Raji (cell line): ENCODE results near the gene BHLHA9.

Source experiments
- POLR2A ChIP-seq: IDR thresholded peaks from 2 replicates; pipeline ENCODE4 v1.6.1; 2011; ENCODE audit warnings: low read depth, low read length, control low read depth; ENCODE audit not compliant: insufficient read depth

The BHLHA9 gene

DNA sequence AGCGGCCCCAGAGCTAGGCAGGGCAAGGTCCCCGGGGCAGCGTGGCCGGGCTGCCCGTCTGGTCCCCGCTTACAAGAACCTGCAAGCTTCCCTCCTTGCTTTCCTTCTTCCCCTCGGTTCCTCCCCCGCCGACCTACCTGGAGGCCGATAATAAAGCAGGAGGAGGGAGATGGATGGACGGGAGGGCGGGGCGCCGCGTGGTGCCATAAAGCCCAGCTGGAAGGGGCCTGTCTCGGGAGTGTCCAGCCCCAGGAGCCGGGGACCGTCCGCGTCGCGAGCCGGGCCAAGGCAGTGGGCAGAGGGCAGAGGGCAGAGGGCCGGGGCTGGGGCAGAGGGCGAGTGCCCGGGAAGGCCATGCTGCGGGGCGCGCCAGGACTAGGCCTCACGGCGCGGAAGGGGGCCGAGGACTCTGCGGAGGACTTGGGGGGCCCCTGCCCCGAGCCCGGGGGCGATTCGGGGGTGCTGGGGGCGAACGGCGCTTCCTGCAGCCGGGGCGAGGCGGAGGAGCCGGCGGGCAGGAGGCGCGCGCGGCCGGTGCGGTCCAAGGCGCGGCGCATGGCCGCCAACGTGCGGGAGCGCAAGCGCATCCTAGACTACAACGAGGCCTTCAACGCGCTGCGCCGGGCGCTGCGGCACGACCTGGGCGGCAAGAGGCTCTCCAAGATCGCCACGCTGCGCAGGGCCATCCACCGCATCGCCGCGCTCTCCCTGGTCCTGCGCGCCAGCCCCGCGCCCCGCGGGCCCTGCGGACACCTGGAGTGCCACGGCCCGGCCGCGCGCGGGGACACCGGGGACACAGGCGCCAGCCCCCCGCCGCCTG is at the start of gene BHLHA9:
Gene BHLHA9, plus strand, starts transcription at position 235 of the 820 bp plus-strand sequence. Its CDS starts 120 bp downstream, at position 355.
- TF ChIP-seq POLR2A: no peak

DNA sequence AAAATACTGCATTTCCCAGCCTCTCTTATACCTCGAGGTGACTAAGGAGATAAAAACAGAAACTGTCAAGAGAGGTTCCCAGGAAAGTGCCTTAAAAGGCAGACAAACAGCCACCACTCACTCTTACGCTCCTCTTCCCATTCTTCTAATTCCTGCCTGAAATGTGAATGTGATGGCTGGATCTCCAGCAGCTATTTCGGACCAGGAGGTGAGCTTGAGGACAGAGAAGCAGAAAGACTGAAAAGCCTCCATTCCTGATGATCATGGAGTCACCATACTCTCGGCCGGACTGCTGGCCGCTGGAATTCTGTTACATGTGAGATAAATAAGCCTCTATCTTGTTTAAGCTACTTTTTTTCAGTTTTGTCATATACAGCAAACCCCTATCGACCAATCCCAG is 49.0 kb upstream of the BHLHA9 start:
- TF ChIP-seq POLR2A: no peak

DNA sequence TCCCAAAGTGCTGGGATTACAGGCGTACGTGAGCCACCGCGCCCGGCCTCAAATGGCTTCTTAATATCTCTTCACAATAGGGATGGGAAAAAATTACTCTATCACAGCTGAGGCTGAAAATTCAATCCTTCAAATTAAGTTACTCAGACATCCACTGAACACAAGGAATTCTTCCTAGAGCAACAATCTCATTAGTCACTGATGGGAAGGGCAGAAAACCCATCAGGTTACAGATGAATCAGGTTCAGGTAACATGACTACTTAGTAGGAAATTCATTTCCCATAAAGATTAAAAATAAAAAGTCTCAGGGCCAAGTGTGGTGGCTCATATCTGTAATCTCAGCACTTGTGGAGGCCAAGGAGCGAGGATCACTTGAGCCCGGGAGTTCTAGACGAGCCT is 47.9 kb upstream of the BHLHA9 start:
- no peak for TF ChIP-seq POLR2A

DNA sequence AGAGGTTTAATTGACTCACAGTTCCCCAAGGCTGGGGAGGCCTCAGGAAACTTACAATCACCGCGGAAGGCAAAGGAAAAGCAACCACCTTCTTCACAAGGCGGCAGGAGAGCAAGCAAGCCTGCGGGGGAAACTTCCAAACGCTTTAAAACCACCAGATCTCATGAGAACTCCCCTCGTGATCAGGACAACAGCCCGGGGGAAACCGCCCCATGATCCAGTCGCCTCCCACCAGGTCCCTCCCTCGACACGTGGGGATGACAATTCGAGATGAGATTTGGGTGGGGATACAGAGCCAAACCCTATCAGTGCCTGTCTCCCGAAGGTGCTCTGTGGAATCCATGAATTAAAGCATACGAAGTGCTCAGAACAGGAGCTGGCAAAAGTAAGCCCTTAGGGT is 46.6 kb upstream of the BHLHA9 start:
- TF ChIP-seq POLR2A: no peak

DNA sequence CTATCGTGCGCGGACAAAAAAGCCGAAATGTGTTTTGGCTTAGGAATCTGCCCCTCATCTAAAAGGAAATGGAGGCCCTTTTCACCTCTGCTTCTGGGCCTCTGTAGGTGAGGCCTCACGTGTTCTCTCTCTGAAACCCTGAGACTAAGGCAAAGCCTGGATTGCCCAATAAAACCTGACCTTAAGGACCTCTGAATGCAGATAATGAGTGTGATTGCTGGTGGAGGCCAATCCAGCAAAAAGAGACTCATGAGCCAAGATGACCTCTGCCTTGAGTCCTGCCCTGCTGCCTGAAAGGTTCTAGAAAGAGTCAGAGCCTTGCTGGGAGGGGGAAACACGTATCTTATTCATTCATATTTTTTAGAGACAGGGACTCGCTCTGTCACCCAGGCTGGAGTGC is 45.9 kb upstream of the BHLHA9 start:
- no peak for TF ChIP-seq POLR2A

DNA sequence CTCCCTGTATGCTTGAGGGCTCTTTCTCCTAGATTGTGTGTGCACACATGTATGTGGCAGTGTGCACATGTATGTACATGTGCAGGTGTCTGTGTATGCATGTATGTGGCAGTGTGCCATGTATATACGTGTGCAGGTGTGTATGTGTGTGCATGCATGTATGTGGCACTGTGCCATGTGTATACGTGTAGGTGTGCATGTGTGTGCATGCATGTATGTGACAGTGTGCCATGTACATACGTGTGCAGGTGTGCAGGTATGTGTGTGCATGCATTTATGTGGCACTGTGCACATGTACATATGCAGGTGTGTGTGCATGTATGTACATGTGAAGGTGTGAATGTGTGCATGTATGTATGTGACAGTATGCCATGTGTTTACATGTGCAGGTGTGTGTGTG is 43.9 kb upstream of the BHLHA9 start:
- TF ChIP-seq POLR2A: no peak

DNA sequence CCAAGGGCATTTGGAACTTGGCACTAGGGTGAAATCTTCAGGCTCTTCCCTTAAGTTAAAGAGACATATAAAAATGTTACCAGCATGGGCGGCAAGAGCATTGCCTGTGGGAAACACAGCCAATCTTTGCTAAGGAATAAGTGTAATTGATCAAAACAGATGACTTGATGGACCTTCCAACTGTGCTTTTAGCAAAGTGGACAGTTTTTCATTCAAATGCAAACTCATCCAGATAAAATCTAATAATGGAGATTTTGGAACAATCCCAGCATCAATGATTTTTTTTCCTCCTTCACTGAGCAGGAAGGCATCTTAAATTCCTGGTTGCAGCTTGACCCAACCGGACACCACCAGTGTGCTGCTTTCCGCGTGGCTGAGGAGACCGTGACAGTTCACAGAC is 42.9 kb upstream of the BHLHA9 start:
- no peak for TF ChIP-seq POLR2A

DNA sequence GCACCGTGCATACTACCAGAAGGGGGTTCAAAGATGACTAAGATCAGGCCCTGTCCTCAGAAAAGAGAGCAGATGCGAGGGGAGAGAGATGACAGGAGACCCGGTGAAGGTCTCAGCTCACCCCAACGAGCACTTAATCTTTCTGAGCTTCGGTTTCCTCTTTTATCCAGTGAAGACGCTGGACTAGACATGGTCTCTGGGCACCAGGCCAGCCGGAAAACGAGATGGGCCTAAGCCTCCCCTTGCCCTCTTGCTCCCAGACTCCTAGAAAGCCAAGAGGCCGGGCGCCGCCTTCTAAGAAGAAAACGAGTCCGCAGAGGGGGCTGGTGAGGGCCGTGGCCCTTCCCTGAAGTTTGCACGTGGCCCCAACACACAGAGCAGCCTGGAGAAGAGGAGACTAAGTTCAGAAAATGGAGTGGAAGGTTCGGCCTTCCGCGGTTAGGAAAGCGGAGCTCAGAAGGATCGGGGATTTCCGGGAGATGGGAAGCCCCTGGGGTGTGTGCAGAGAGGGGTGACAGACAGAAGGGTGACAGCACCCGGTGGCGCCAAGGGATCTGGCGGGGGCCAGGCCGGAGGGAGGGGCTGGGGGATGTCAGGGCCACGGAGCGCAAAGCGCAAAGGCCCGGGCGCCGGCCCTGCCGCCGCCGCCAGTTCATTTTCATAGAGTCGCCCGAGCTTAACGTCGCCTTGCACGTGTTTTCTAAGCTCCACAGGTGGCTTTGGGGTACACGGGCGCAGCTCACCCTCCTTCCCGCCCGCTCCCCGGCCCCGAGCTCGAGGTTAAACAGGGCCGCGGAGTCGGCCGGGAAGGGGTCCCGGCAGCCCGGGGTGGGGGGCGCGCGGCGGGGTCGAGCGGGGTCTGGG is 42.1 kb upstream of the BHLHA9 start:
- peak; percentile 62 for TF ChIP-seq POLR2A

DNA sequence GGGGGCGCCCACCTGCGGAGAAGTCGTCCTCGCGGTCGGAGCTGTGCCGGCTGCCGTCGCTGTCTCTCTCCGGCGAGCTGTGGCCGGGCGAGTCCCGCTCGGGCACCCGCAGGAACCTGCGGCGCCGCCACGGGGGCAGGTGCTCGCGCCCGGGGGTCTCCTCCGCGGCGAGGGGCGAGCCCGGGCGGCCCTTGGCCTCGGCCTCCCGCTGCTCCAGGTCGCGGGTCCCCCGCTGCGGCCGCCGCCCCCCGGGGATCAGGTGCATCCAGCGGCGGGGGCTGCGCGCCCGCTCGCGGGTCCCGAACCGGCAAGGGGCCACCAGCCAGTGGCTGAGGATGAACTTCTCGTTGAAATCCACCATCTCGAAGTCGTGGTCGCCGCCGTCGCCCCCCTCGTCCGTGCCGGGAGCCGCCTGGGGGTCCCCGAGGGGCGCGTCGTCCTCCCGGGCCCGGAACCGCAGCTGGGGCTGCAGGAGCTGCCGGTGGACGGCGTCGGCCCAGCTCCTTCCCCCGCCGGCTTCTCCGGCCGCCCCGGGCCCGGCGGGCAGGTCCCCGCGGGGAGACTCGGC is 41.4 kb upstream of the BHLHA9 start:
- peak; percentile 9; the same call in 1 of the 2 replicates for TF ChIP-seq POLR2A

DNA sequence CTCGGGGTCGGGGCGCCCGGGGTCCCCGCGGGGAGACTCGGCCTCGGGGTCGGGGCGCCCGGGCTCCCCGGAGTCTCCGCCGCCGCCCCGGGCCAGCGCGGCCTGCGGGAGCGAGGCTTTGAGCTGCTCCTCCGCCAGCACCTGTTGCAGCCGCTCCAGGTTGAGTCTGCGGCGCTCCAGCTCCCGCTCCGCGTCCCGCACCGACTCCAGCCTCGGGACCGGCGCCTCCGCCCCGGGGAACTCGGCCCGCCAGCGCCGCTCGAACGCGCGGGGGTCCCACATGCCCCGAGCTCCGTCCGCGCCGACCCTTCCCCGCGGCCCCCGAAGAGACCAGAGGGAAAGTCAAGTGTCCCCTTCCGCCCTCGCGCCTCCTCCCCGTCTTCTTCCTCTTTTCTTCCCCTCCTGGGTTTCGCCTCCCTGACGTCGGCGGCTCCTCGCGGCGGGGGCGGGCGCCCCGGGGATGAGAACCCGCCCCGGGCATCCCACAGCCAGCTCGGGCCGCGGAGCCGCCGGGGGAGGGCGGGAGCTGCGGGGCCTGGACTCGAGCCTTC is 40.8 kb upstream of the BHLHA9 start:
- peak; percentile 91 for TF ChIP-seq POLR2A

DNA sequence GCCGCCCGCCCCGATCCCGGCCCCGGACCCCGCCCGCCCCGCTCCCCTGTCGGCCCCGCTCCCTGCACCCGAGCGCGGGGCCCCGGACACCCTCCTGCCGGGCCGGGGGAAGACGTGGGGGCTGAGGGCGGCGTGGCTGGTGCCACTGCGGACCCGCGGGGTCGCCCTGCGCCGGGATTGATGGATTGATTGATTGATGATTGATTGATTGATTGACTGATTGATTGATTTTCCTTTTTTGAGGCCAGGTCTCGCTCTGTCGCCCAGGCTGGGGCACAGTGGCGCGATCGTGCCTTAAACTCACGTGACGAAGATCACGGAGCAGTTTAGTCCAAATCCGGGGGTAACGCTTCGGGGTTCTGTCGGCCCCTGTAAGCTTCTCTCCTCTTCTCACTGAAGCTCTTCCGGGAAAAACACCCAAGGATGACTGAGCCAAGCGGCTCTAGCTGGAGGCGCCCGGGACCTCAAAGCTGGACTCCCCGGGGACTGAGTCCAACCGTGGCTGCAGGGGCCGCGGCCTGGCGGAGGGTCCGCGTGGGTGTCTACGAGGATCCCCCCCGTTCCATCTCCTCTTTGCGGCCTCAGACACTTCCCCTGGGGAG is 40.2 kb upstream of the BHLHA9 start:
- no peak for TF ChIP-seq POLR2A

DNA sequence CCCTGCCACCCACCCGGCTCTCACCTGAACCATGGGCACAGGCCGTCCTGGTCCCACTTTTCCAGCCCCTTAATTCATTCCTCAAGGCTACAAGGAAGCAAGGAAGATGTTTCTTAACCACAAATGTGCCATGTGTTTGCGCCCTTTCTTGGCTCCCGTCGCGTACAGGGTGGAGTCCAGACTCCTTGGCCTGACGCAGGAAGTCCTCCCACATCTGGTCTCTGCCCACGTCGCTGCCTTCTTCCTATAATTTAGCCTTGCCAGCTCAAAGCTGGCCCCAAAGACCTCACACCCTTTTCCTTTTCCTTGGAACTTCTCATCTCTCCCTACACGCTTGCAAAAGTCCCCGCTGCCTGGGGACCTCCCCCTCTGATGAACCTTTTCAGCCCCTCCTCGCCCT is 38.8 kb upstream of the BHLHA9 start:
- TF ChIP-seq POLR2A: no peak

DNA sequence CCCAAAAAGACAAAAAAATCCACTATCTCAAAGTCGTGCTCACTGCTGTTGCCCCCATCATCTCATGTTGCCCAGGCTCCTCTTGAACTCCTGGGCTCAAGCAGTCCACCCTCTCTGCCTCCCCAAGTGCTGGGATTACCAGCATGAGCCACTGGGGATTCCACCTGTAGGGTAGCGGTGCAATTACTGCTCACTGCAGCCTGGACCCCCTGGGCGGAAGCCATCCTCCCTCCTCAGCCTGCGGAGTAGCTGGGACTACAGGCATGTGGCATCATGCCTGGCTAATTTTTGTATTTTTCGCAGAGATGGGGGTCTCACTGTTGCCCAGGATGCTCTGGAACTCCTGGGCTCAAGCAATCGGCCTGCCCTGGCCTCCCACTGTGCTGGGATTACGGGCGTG is 37.9 kb upstream of the BHLHA9 start:
- no peak for TF ChIP-seq POLR2A

DNA sequence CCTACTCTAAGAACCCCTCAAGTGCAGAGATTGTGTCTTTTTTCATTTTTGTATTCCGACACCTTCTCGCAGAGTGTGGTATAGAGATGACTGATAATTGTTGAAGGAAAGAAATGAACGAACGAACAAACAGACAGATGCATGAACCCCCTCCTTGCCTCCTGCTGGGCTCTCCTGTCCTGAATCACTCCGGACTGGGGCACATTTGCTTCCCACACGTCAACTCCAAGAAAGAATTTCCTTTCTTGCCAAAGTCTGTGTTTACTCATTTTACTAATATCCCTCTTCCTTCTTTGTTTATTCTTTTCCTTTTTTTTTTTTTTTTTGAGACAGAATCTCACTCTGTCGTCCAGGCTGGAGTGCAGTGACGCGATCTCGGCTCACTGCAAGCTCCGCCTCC is 37.5 kb upstream of the BHLHA9 start:
- TF ChIP-seq POLR2A: no peak

DNA sequence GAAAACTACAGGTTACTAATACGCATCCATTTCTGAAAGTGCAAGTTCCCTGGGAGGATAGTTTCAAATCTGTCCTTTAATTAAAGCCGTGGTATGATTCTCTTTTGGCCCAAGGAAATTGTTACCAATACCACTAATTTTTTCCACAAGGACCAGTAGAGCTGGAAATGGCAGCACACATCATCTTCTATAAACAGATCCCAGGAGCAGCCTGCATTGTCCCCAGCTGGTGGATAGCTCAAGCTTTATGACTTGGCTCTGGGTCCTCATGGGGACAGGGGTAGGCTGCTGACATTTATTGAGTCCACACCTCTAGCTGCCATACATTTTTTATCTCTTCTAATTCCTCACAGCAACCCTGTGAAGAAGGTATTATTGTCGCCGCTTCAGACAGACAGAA is 35.8 kb upstream of the BHLHA9 start:
- TF ChIP-seq POLR2A: no peak
